ENCODE results near the gene LYPLAL1.

DNA sequence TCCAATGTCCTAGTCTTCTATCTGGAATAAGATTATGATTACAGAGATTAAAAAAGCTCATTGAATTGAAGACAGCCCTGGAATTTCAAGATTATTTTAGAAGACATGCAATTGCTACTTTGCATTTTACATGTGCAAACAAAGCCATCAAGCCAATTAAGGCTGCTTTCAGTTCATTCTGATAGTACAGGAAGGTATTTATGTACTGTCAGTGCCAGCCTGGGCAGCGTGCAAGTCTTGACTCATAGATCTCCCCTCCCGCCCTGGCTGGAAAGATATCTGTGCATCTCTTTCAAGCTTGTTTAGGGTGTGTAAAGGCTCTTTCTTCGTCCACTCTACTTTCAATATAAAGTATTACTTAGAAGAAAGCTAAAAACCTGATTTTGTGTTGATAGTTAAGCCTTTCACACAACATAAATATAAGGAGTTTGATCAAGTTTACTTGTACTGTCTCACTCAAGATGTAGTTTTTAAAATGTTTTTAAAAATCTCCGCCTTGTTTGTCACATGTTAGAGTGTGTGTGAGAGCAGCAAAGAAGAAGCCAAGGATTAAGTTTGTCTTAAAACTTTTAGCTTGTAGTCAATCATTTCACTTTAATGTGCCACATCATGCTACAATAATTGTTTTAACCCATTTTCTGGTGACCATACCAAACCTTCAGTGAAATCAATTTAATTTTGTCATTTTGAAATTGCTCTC, 13.6 kb upstream of the LYPLAL1 start:
- TF ChIP-seq, protein P1, sequence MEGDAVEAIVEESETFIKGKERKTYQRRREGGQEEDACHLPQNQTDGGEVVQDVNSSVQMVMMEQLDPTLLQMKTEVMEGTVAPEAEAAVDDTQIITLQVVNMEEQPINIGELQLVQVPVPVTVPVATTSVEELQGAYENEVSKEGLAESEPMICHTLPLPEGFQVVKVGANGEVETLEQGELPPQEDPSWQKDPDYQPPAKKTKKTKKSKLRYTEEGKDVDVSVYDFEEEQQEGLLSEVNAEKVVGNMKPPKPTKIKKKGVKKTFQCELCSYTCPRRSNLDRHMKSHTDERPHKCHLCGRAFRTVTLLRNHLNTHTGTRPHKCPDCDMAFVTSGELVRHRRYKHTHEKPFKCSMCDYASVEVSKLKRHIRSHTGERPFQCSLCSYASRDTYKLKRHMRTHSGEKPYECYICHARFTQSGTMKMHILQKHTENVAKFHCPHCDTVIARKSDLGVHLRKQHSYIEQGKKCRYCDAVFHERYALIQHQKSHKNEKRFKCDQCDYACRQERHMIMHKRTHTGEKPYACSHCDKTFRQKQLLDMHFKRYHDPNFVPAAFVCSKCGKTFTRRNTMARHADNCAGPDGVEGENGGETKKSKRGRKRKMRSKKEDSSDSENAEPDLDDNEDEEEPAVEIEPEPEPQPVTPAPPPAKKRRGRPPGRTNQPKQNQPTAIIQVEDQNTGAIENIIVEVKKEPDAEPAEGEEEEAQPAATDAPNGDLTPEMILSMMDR (IDR thresholded peaks at IDR 0.05) = no peak
- no peak for TF ChIP-seq POLR2A (IDR thresholded peaks at IDR 0.05)
